ENCODE measurements around the gene RCE1.

Gene RCE1

GRCh38 chr11:66885950-66886440 lies 42.8 kb downstream of the RCE1 start:
- in situ Hi-C loops (cut with HindIII; ENCODE audit: low sequenced_read_pairs), result no loop called here
- H3K4me3 ChIP-seq (ENCODE audit: low read depth, low read length), result no peak overlapping the region
- DNase-seq (ENCODE audit: low read depth, low spot score), result no peak
- no peak for TF ChIP-seq CTCF (IDR thresholded peaks at IDR 0.05; ENCODE audit: low read depth, low read length)

GRCh38 chr11:66886671-66887221 lies 43.5 kb downstream of the RCE1 start:
- H3K4me3 ChIP-seq (ENCODE audit: low read depth, low read length), result no peak overlapping the region
- in situ Hi-C loops (cut with HindIII; ENCODE audit: low sequenced_read_pairs), result no loop called here
- peak; percentile 88 for DNase-seq (ENCODE audit: low read depth, low spot score)
- TF ChIP-seq CTCF (IDR thresholded peaks at IDR 0.05; ENCODE audit: low read depth, low read length), result no peak

GRCh38 chr11:66887526-66887925 lies 44.3 kb downstream of the RCE1 start:
- in situ Hi-C loops (cut with HindIII; ENCODE audit: low sequenced_read_pairs), result no loop called here
- DNase-seq (ENCODE audit: low read depth, low spot score), result no peak
- TF ChIP-seq CTCF (IDR thresholded peaks at IDR 0.05; ENCODE audit: low read depth, low read length), result no peak
- H3K4me3 ChIP-seq (ENCODE audit: low read depth, low read length), result no peak overlapping the region

GRCh38 chr11:66888282-66888681 lies 45.0 kb downstream of the RCE1 start:
- TF ChIP-seq CTCF (IDR thresholded peaks at IDR 0.05; ENCODE audit: low read depth, low read length), result no peak
- in situ Hi-C loops (cut with HindIII; ENCODE audit: low sequenced_read_pairs), result no loop called here

GRCh38 chr11:66889960-66890359 lies 46.7 kb downstream of the RCE1 start:
- no peak overlapping the region for H3K4me3 ChIP-seq (ENCODE audit: low read depth, low read length)
- TF ChIP-seq CTCF (IDR thresholded peaks at IDR 0.05; ENCODE audit: low read depth, low read length), result no peak
- in situ Hi-C loops (cut with HindIII; ENCODE audit: low sequenced_read_pairs), result no loop called here
- DNase-seq (ENCODE audit: low read depth, low spot score), result no peak

More at GRCh38 chr11:66888282-66888681, 45.0 kb downstream of the RCE1 start:
- no peak for DNase-seq (ENCODE audit: low read depth, low spot score)
- H3K4me3 ChIP-seq (ENCODE audit: low read depth, low read length), result no peak overlapping the region

- in situ Hi-C loops (cut with HindIII; ENCODE audit: low sequenced_read_pairs), result no loop called here
- peak; percentile 94 for DNase-seq (ENCODE audit: low read depth, low spot score)
- H3K4me3 ChIP-seq (ENCODE audit: low read depth, low read length), result no peak overlapping the region
- no peak for TF ChIP-seq CTCF (IDR thresholded peaks at IDR 0.05; ENCODE audit: low read depth, low read length)
Observed at GRCh38 chr11:66891851-66892660, 48.8 kb downstream of the RCE1 start.

Data from astrocyte of the spinal cord (primary cell).